TTC549 (cell line): Measurements from ENCODE around the gene AKTIP.
"Not testable (repeated sequence)": the region's sequence is repeated elsewhere in the genome, so short reads cannot be mapped to it uniquely, and the experiment has no call there.

Source experiments
- FAIRE-seq: peaks from 2 replicates; lab custom pipeline; 2012; peaks lifted over from hg19 to GRCh38; lab: Jason Lieb, UNC

The AKTIP gene

DNA sequence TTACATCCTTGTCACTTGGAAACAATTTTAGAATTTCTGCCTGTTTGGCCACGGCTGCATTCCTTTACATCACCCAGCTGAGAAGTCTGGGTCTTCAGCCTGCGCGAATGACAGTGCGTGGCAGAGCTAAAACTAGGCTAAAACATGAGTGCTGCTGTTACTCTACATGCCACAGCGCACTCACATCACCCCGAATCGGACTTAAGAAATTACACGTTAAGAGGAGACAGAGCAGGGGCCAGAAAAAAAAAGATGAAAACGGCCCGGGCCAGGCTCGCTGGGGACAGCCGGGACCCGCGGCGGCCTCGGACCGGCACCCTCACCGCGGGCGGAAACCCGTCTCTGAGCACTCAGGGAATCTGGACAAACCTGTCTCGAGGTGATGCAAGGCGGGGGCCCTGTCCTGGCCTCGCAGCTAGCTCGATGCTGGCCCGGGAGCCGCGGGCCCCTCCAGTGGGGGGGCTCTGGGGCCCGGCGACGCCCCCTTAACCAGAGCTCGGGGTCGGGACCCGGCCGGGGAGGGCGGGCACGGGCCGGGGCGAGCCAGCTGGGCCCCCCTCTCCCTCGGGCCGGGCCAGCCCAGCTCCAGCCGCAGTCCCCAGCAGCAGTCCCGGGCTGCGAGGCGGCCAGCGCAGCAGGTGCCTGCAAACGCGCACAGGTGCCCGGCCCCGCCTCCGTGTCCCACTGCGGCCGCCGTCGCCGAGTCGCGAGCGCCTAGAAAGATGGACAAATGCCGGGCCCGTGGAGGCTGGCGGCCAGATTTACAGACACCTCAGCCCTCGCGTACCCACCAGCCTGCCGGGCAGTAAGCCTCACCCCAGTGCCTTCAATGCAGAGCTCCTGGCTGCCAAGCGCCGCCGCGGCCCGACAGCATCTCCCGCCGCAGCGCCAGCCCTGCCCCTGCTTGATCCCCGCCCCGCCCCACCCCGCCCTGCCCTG lies at the start of gene AKTIP:
Gene AKTIP (minus strand): TSS at position 879 of the 939 bp plus-strand sequence. CDS start 2,950 bp downstream, outside the sequence.
- FAIRE-seq: no peak

GRCh38 chr16:53549970-53550690 lies 47.1 kb upstream of the AKTIP start:
- peak; percentile 60 for FAIRE-seq

GRCh38 chr16:53546988-53547391 lies 44.0 kb upstream of the AKTIP start:
- FAIRE-seq: no peak

DNA sequence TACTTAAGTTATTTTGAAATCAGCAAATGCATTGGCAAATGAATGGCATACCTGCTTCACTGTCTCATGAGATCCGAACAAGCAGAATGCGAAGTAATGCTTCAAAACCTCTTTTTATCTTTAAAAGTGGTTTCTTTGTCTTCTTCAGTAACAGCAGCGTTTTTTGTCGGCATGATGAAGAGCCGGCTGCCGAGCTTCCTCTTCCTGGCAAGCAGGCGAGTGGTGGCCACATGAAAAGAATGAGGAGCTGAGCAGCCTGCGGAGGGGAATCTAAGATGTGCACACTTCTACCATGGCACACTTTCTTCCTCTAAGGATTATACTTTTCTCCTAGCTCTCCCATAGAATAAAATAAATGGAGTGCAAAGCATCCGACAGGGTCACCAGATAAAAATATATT lies 42.4 kb upstream of the AKTIP start:
- no peak for FAIRE-seq

- FAIRE-seq: no peak
Observed at GRCh38 chr16:53542283-53542682, 39.3 kb upstream of the AKTIP start.

DNA sequence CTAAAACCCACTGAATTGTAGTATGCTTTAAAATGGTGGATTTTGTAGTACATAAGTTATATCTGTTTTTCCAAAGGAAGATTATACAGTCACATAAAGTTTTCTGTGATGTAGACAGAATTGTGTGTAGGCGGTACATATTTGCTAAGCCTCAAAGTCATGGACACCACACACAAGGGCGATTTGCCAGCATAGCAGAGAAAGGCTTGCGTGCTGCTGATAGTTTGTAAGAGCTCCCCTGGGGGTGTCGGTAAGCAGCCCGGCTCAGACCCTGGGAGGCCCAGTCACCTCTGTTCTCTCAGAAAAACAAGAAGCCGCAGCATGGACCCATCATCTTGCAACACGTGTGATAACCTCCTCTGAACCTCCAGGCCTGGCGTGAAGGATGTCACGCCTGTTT lies 38.3 kb upstream of the AKTIP start:
- no peak for FAIRE-seq

DNA sequence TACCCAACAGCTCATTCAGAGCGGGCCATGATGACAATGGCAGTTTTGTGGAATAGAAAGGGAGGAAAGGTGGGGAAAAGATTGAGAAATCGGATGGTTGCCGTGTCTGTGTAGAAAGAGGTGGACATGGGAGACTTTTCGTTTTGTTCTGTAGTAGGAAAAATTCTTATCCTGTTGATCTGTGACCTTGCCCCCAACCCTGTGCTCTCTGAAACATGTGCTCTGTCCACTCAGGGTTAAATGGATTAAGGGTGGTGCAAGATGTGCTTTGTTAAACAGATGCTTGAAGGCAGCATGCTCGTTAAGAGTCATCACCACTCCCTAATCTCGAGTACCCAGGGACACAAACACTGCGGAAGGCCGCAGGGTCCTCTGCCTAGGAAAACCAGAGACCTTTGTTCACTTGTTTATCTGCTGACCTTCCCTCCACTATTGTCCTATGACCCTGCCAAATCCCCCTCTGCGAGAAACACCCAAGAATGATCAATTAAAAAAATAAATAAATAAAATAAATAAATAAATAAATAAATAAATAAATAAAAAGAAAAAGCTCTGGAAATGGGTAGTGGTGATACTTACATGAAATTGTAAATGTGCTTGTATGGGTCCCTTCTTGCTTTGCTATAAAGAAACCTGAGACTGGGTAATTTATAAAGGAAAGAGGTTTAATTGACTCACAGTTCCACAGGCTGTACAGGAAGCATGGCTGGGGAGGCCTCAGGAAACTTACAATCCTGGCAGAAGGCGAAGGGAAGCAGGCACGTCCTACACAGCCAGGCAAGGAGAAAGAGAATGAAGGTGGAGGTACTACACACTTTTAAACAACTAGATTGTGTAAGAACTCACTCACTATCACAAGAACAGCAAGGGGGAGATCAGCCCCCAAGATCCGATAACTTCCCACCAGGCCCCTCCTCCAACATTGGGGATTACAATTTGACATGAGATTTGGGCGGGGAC lies 37.0 kb upstream of the AKTIP start:
- FAIRE-seq: not testable (repeated sequence)

- not testable (repeated sequence) for FAIRE-seq
Observed at GRCh38 chr16:53539346-53539745, 36.3 kb upstream of the AKTIP start.

DNA sequence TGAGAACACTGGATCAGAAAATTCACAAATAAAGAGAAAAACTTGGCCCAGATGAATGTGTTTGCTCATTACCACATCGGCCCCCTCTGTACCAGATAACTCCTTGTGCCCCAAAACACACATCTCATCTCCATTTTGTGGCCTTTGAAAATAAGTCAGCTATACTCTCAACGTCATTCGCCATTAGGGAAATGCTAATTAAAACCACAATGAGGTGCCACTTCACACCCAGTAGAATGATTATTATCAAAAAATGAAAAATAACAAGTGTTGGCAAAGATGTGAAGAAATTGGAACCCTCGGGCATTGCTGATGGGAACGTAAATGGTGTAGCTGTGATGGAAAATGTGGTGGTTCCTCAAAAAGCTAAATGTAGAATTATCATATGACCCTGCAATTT lies 34.6 kb upstream of the AKTIP start:
- no peak for FAIRE-seq

DNA sequence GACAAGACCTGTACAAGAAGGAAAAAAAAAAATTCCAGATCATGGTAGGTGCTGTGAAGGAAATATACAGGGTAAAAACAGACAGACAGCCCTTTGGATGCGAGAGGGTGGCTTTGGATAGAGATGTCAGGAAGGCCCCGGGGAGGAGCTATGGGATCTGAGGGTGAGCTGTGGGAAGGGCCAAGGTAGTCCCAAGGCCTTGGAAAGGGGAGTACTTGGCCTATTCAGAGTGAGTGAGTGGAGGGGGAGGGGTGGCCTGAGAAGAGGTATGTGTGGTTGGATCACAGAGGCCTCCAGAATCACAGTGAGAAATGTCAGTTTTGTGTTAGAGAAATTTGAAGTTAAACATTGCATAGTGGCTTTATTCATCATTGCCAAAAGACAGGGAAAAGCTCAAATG lies 31.2 kb upstream of the AKTIP start:
- no peak for FAIRE-seq

DNA sequence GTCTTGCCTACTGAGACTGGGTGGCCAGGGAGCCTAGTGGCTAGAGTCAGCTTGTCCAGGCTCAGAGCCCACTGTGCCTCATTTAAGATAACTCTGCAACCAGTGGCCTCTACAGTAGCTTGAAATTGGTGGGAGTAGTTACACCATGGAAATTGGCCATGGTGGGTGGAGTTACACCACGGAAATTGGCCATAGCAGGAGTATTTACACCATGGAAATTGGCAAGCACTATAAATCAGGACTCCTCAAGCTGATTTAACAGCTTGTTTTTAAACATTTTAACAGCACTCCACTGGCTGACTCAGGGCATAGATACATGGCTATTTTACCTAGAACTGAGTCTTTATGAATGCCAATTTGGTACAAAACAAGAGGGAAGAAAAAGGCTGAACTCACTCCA lies 27.7 kb upstream of the AKTIP start:
- no peak for FAIRE-seq

DNA sequence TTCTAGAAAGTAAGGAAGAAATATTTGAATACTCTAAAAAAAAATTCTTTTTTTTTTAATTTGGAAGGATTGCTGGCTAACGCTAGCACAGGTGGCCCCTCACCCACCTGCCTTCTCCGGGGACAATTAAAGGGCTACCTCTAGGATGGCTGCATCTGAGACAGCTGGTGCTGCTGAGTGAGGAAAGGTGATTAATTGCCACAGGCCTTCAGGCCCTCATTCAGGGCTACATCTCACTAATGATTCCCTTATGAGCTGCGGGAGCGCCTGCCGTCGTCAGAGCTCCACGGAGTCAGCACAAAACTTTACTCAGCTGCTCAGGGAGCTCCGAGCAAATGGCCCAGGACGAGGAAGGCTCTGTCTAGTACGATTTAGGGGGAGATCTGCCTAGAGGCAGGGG lies 27.0 kb upstream of the AKTIP start:
- no peak for FAIRE-seq

DNA sequence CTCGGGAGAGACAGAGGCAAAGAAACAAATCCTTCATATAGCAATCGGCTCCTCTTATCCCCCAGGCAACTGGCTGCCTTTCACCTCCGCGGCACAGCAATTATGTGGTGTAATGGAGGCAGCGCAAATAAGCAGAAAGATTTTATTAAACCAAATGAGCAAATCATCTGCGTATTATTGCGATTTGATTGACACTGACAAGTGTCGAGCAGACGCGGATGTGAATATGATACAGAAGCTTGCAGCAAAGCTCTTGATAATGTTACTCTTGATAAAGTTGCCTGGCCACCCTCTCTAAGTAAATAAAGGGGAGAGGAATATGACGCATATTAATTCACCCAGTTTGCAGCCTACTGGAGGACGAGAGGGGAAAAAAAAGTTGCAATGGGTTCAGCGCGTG lies 26.5 kb upstream of the AKTIP start:
- FAIRE-seq: no peak

DNA sequence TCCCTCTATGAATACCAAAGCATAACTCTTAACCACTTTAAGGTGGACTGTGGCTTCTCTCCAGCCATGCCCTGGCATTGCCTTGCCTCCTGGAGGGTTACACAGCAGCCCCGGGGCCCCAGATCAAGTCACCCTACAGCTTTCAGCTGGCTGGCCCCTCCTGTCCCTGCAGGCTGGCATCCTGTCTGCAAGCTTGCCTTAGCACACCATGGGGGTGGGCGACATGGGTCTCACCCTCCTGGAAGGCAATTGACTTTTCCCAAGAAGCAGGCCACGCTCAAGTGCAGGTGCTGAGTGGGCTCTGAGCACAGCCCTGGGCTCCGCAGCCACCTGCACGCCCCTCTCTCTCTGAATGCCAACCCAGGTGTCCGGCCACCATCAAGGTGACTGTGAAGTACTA lies 25.8 kb upstream of the AKTIP start:
- FAIRE-seq: no peak

GRCh38 chr16:53523971-53524548 lies 21.1 kb upstream of the AKTIP start:
- no peak for FAIRE-seq

- no peak for FAIRE-seq
Observed at GRCh38 chr16:53523126-53523804, 20.3 kb upstream of the AKTIP start.

DNA sequence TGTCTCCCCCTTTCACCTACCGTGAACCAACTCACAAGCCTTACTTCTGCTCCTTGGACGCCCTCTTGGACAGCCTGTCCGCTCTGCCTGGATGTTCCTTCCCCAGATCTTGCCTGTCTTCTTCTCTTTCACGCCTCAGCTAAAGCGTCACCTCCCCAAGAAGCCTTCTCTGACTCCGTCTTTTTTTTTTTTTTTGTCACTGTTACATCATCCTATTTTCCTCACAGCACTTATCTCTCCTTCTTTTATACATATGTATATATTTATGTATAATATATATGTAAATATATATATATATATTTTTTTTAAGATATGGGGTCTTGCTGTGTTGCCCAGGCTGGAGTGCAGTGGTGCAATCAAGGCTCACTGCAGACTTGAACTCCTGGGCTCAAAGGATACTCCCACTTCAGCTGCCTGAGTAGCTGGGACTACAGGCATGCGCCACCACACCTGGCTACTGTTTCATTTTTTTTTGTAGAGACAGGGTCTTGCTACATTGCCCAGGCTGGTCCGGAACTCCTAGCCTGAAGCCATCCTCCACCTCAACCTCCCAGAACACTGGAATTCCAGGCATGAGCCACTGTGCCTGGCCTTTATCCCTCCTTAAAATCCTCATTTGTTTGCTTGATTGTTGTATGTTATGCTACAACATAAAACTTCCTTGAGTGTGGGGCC lies 16.5 kb upstream of the AKTIP start:
- FAIRE-seq: no peak

DNA sequence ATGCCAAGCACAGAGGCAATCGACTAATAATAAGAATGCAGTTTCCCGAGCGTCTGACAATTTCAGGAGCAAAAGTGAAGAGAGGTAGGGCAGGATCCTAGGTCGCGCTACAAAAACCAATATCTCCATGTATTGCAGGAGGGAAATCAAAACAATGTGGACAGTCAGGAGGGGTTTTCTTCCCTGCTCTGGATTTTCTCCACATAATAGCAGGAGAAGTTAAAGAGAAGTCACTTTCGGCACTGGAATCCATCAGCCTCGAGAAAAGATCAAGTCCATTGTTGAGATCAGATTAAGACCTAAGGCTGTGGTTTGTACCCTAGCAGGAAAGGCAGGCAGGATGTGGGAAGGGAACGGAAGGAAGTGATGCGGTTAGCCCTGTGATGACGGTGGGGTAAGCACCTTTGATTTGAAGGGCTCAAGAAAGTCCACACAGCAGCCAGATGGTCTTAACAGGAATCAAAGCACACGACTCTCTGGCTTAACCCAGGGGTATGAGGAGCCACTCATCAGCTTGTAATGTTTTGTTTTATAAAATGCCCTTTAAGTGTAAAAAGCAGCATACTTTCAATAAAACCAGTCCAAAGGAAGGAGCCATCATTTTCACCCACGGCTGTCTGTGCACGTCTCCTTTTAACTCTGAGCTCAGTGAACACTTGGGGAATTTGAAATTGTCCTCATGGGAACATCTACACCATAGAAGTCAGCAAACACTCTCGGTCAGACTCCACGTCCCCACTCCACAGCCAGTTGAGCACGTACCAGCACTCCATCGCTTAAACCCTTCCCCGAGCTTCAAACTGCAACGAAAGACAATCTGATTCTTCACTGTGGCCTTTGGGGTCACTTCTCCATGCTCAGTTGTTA lies 15.8 kb upstream of the AKTIP start:
- no peak for FAIRE-seq

GRCh38 chr16:53517851-53518250 lies 14.8 kb upstream of the AKTIP start:
- FAIRE-seq: no peak

DNA sequence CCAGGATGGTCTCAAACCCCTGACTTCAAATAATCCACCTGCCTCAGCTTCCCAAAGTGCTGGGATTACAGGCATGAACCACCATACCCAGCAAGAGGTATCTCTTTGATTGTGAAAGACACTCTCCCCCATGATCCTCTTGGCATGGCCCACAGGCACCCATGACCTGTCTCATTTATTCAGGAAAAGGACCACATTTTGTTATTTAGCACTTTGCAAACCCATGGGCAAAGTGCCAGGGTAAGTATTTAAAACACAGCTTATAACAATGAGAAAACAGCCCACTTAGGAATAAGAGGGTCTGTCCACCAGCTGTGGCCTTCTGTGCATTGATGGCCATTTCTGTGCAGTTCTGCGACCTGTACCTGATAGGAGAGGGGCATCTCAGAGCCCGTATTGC lies 12.8 kb upstream of the AKTIP start:
- FAIRE-seq: no peak
